ENCODE results near the gene CLUH. TPM values are rescaled to one million over a fixed set of nuclear protein-coding genes. Genes with fewer than 3 reads are reported as not detected.
"Not testable (repeated sequence)": the region's sequence is repeated elsewhere in the genome, so short reads cannot be mapped to it uniquely, and the experiment has no call there.

CLUH gene
- total RNA-seq, 2 donors from 2014 or later = 55.5 to 61.8 TPM

DNA sequence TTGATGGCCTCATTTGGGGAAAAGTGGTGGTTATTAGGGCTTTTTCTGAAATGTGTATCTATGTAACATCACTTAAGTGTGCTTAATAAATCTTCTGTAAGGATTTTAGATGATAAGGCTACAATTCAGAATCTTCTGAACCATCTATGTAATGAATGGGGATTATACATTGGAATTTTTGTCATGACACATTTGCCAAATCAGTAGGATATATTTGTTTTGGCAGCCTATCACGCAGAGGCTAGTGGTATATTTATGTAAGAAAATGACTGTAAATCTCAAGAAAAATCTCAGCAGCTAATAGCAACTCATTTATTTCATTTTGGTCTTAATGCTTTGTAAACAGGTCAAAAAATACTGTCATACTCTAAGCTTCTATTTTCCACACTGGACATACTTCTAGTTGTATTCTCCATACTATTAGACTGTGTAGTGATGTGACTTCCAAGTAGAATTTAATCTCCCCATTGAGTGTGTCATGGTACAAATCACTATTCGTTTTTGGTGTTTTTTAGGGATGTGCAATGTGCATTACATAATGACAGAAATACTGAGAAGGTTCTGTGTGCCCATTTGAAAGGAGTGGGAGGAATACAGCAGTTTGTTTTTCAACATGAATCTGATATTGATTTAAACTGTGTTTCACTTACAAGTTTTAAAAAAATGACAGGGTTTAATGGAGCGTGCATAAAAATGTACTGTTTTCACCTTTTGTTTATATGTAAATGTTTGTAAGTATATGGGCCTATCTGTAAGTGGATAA lies 29.2 kb downstream of the CLUH start:
- no peaks in the 10 kb centered on the region for H3K4me1 ChIP-seq (ENCODE audit: control insufficient read depth, insufficient read depth, low read length)
- H3K36me3 ChIP-seq (ENCODE audit: control insufficient read depth, insufficient read depth, low read length) = peaks cover 73% of the 10 kb centered on the region
- H3K4me3 ChIP-seq (ENCODE audit: low read length) = no peak overlapping the region
- no peak overlapping the region for H3K27ac Mint-ChIP-seq
- no peak for DNase-seq
- H3K9me3 Mint-ChIP-seq = no peaks in the 10 kb centered on the region
- H3K27me3 Mint-ChIP-seq (ENCODE audit: insufficient read depth) = no peaks in the 10 kb centered on the region
- H3K4me3 Mint-ChIP-seq = no peak overlapping the region
- H3K36me3 Mint-ChIP-seq (ENCODE audit: low read depth) = peaks cover 56% of the 10 kb centered on the region
- TF ChIP-seq, protein P1, sequence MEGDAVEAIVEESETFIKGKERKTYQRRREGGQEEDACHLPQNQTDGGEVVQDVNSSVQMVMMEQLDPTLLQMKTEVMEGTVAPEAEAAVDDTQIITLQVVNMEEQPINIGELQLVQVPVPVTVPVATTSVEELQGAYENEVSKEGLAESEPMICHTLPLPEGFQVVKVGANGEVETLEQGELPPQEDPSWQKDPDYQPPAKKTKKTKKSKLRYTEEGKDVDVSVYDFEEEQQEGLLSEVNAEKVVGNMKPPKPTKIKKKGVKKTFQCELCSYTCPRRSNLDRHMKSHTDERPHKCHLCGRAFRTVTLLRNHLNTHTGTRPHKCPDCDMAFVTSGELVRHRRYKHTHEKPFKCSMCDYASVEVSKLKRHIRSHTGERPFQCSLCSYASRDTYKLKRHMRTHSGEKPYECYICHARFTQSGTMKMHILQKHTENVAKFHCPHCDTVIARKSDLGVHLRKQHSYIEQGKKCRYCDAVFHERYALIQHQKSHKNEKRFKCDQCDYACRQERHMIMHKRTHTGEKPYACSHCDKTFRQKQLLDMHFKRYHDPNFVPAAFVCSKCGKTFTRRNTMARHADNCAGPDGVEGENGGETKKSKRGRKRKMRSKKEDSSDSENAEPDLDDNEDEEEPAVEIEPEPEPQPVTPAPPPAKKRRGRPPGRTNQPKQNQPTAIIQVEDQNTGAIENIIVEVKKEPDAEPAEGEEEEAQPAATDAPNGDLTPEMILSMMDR (conservative IDR thresholded peaks at IDR 0.05) = no peak
- H3K4me1 Mint-ChIP-seq = peaks cover 24% of the 10 kb centered on the region
- H3K27ac ChIP-seq (ENCODE audit: low read depth, low read length) = no peak overlapping the region
- 96 to 97% methylated on average over 3 of the region's 3 CpGs for WGBS, 2 experiments (ENCODE audit: insufficient coverage in 1 of 2, insufficient read length in 1 of 2)
- H3K9ac ChIP-seq (ENCODE audit: extremely low read depth, low read length, poor library complexity, severe bottlenecking) = no peak overlapping the region
- H3K27me3 ChIP-seq (ENCODE audit: control insufficient read depth, insufficient read depth, low read length, poor library complexity, severe bottlenecking) = no peaks in the 10 kb centered on the region
- no peaks in the 10 kb centered on the region for H3K9me3 ChIP-seq (ENCODE audit: control insufficient read depth, low read length)

- Mint-ChIP-seq H3K27ac (no peak overlapping the region), H3K4me3 (no peak overlapping the region), H3K9me3 (no peaks in the 10 kb centered on the region), H3K27me3 (ENCODE audit: insufficient read depth) (no peaks in the 10 kb centered on the region), H3K36me3 (ENCODE audit: low read depth) (peaks cover 61% of the 10 kb centered on the region), H3K4me1 (peaks cover 24% of the 10 kb centered on the region)
- peaks cover 80% of the 10 kb centered on the region for H3K36me3 ChIP-seq (ENCODE audit: control insufficient read depth, insufficient read depth, low read length)
- WGBS, 2 experiments (ENCODE audit: insufficient coverage in 1 of 2, insufficient read length in 1 of 2) = 88 to 93% methylated on average over 6 to 7 of the region's 7 CpGs
- H3K9ac ChIP-seq (ENCODE audit: extremely low read depth, low read length, poor library complexity, severe bottlenecking) = no peak overlapping the region
- no peak overlapping the region for H3K4me3 ChIP-seq (ENCODE audit: low read length)
- no peaks in the 10 kb centered on the region for H3K9me3 ChIP-seq (ENCODE audit: control insufficient read depth, low read length)
- H3K27me3 ChIP-seq (ENCODE audit: control insufficient read depth, insufficient read depth, low read length, poor library complexity, severe bottlenecking) = no peaks in the 10 kb centered on the region
- DNase-seq = peak; percentile 28
- TF ChIP-seq, protein P1 (conservative IDR thresholded peaks at IDR 0.05) = no peak
- H3K4me1 ChIP-seq (ENCODE audit: control insufficient read depth, insufficient read depth, low read length) = no peaks in the 10 kb centered on the region
- no peak overlapping the region for H3K27ac ChIP-seq (ENCODE audit: low read depth, low read length)
Measured at GRCh38 chr17:2681650-2682049, 29.9 kb downstream of the CLUH start.

DNA sequence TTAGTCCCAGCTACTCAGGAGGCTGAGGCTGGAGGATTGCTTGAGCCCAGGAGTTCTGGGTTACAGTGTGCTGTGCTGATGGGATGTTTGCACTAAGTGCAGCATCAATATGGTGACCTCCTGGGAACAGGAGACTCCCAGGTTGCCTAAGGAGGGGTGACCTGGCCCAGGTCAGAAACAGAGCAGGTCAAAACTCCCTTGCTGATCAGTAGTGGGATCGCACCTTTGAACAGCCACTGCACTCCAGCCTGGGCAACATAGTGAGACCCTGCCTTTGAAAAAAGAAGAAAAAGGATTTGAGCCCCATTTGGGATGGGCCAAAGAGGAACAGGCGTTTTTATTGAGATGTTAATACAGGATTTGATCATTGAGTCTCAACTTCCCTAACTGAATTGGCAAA lies 30.6 kb downstream of the CLUH start:
- Histone ChIP-seq H3K4me3 (ENCODE audit: low read length) (no peak overlapping the region), H3K27me3 (ENCODE audit: control insufficient read depth, insufficient read depth, low read length, poor library complexity, severe bottlenecking) (no peaks in the 10 kb centered on the region), H3K9ac (ENCODE audit: extremely low read depth, low read length, poor library complexity, severe bottlenecking) (no peak overlapping the region), H3K9me3 (ENCODE audit: control insufficient read depth, low read length) (no peaks in the 10 kb centered on the region), H3K27ac (ENCODE audit: low read depth, low read length) (no peak overlapping the region), H3K36me3 (ENCODE audit: control insufficient read depth, insufficient read depth, low read length) (peaks cover 87% of the 10 kb centered on the region), H3K4me1 (ENCODE audit: control insufficient read depth, insufficient read depth, low read length) (no peaks in the 10 kb centered on the region)
- peak; percentile 28 for DNase-seq
- Mint-ChIP-seq H3K4me1 (peaks cover 24% of the 10 kb centered on the region), H3K4me3 (no peak overlapping the region), H3K9me3 (no peaks in the 10 kb centered on the region), H3K27me3 (ENCODE audit: insufficient read depth) (no peaks in the 10 kb centered on the region), H3K36me3 (ENCODE audit: low read depth) (peaks cover 68% of the 10 kb centered on the region), H3K27ac (no peak overlapping the region)
- WGBS, 2 experiments (ENCODE audit: insufficient coverage in 1 of 2, insufficient read length in 1 of 2) = 94 to 95% methylated on average over 2 of the region's 2 CpGs
- TF ChIP-seq, protein P1 (conservative IDR thresholded peaks at IDR 0.05) = no peak

DNA sequence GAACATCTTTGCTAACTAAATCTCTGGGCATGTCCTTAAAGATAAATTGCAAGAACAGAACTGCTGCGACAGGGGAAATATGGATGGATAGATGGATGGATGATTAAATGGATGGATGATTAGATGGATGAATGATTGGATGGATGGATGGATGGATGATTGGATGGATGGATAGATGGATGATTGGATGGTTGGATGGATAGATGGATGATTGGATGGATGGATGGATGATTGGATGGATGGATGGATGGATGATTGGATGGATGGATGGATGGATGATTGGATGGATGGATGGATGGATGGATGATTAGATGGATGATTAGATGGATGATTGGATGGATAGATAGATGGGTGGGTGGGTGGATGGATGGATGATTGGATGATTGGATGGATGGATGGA lies 32.3 kb downstream of the CLUH start:
- not testable (repeated sequence) for H3K9me3 ChIP-seq (ENCODE audit: control insufficient read depth, low read length); H3K27ac ChIP-seq (ENCODE audit: low read depth, low read length); H3K27me3 ChIP-seq (ENCODE audit: control insufficient read depth, insufficient read depth, low read length, poor library complexity, severe bottlenecking); DNase-seq; H3K27ac Mint-ChIP-seq; H3K4me1 ChIP-seq (ENCODE audit: control insufficient read depth, insufficient read depth, low read length); H3K9me3 Mint-ChIP-seq; H3K9ac ChIP-seq (ENCODE audit: extremely low read depth, low read length, poor library complexity, severe bottlenecking); H3K4me3 Mint-ChIP-seq; H3K4me3 ChIP-seq (ENCODE audit: low read length); H3K27me3 Mint-ChIP-seq (ENCODE audit: insufficient read depth)
- 96 to 100% methylated on average over 1 of the region's 1 CpG for WGBS, 2 experiments (ENCODE audit: insufficient coverage in 1 of 2, insufficient read length in 1 of 2)
- peaks cover 81% of the 10 kb centered on the region for H3K36me3 Mint-ChIP-seq (ENCODE audit: low read depth)
- H3K4me1 Mint-ChIP-seq = peaks cover 20% of the 10 kb centered on the region
- H3K36me3 ChIP-seq (ENCODE audit: control insufficient read depth, insufficient read depth, low read length) = peaks cover 91% of the 10 kb centered on the region

Data from endodermal cell (in vitro differentiated cells).